GM10266 (cell line): Measurements from ENCODE around the gene AFAP1.

Experiments
- DNase-seq: peaks from one replicate; pipeline ENCODE4 v3.0.0; 2012; ENCODE audit errors: extremely low spot score
- CTCF ChIP-seq: IDR thresholded peaks from 2 replicates; pipeline ENCODE4 v1.5.1; 2012; ENCODE audit warnings: mild to moderate bottlenecking, low read depth; ENCODE audit not compliant: control insufficient read depth, insufficient read depth; ENCODE audit errors: missing control alignments

The AFAP1 gene

GRCh38 chr4:7712021-7712671, 227.5 kb downstream of the AFAP1 start:
- TF ChIP-seq CTCF = no peak
- no peak for DNase-seq

- DNase-seq = no peak
- no peak for TF ChIP-seq CTCF
Measured at GRCh38 chr4:7711307-7711963, 228.2 kb downstream of the AFAP1 start.

GRCh38 chr4:7710576-7711306, 228.9 kb downstream of the AFAP1 start:
- no peak for TF ChIP-seq CTCF
- DNase-seq = no peak

GRCh38 chr4:7710126-7710525, 229.5 kb downstream of the AFAP1 start:
- TF ChIP-seq CTCF = no peak

GRCh38 chr4:7709431-7709830, 230.2 kb downstream of the AFAP1 start:
- no peak for TF ChIP-seq CTCF
- no peak for DNase-seq

More at GRCh38 chr4:7710126-7710525, 229.5 kb downstream of the AFAP1 start:
- DNase-seq = no peak

GRCh38 chr4:7708981-7709380, 230.7 kb downstream of the AFAP1 start:
- no peak for TF ChIP-seq CTCF

More at GRCh38 chr4:7708981-7709380, 230.7 kb downstream of the AFAP1 start:
- DNase-seq = no peak
